ENCODE measurements around the gene ARHGAP44. TPM values are rescaled to one million over a fixed set of nuclear protein-coding genes. Genes with fewer than 3 reads are reported as not detected.
A peak's percentile ranks its signal among the peaks of the same experiment; 100 is the strongest.

Gene ARHGAP44
- total and polyA plus RNA-seq, 2 of the 13 experiments (the other 11 are each of a cell fraction or from before 2014, with no cell fraction given): 0.79 to 3.1 TPM

DNA sequence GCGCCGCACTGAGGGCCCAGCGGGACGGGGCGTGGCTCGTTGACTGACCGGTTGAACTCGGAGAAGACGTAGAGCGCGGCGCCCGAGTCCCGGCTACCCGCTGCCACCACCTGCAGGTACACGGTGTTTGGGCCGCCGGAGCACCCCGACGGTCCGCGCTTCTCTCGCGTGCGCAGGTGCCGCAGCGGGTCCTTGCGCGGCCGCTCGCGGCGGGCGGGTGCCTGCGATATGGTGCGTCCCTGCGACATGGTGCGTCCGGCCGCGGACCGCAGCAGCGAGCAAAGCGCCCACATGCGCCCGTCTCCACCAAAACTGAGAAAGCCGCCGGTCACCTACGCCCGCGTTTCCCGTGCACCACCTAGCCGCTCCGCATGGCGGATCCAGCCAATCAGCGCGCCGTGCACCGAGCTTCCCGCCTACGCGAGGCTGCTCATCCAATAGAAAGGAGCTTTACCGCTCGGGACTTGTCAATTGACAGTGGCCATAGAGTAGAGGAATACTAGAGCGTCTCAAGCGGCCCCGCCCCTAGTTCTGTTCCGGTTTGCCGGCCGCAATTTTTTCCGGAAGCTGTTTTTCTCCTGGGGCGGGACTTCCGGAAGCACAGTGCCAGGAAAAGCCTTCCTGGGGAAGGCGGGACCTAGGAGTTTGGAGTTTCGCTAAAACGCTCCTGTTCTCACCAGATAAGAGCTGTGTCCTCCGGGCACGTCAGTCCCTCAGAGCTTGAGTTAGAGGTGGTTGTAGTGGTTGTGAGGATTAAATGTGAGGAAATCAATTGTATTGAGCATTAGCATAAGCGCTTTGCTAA, 228.6 kb downstream of the ARHGAP44 start, which contains the start of gene ELAC2 (continued):
- no peak for TF ChIP-seq ZFYVE20 (CRISPR knock-in tag; IDR thresholded peaks at IDR 0.05; ENCODE audit: borderline replicate concordance, low read depth)
- peak; percentile 44 for TF ChIP-seq SALL1 (CRISPR knock-in tag; IDR thresholded peaks at IDR 0.05)
- TF ChIP-seq ZZZ3 (CRISPR knock-in tag; IDR thresholded peaks at IDR 0.05; ENCODE audit: borderline replicate concordance): peak; percentile 48; the same call in 1 of the 2 replicates
- TF ChIP-seq CBX2 (IDR thresholded peaks at IDR 0.05; ENCODE audit: low read depth, low read length): no peak
- TF ChIP-seq CBX2 (CRISPR knock-in tag; IDR thresholded peaks at IDR 0.05; ENCODE audit: low read depth): no peak
- TF ChIP-seq MTF2 (CRISPR knock-in tag; IDR thresholded peaks at IDR 0.05; ENCODE audit: borderline replicate concordance): no peak
- no peak for TF ChIP-seq SP1 (IDR thresholded peaks at IDR 0.05)
- TF ChIP-seq SP1 (CRISPR knock-in tag; IDR thresholded peaks at IDR 0.05): peak; percentile 81
- TF ChIP-seq SRF (IDR thresholded peaks at IDR 0.05; ENCODE audit: low read depth, low read length): no peak
- no peak for TF ChIP-seq ZNF160 (CRISPR knock-in tag; IDR thresholded peaks at IDR 0.05)
- TF ChIP-seq NPAS2 (CRISPR knock-in tag; IDR thresholded peaks at IDR 0.05; ENCODE audit: borderline replicate concordance): no peak
- no peak for TF ChIP-seq ZNF3 (CRISPR knock-in tag; IDR thresholded peaks at IDR 0.05)
- TF ChIP-seq ZNF615 (CRISPR knock-in tag; IDR thresholded peaks at IDR 0.05; ENCODE audit: borderline replicate concordance): no peak
- TF ChIP-seq ZNF678 (CRISPR knock-in tag; IDR thresholded peaks at IDR 0.05): no peak
- no peak for TF ChIP-seq JUND (CRISPR knock-in tag; IDR thresholded peaks at IDR 0.05)
- no peak for TF ChIP-seq HES4 (CRISPR knock-in tag; IDR thresholded peaks at IDR 0.05; ENCODE audit: borderline replicate concordance)
- TF ChIP-seq NRL (CRISPR knock-in tag; IDR thresholded peaks at IDR 0.05; ENCODE audit: borderline replicate concordance): peak; percentile 59; the same call in 1 of the 2 replicates
- no peak for TF ChIP-seq JARID2 (CRISPR knock-in tag; IDR thresholded peaks at IDR 0.05; ENCODE audit: insufficient replicate concordance)
- TF ChIP-seq, protein P1, sequence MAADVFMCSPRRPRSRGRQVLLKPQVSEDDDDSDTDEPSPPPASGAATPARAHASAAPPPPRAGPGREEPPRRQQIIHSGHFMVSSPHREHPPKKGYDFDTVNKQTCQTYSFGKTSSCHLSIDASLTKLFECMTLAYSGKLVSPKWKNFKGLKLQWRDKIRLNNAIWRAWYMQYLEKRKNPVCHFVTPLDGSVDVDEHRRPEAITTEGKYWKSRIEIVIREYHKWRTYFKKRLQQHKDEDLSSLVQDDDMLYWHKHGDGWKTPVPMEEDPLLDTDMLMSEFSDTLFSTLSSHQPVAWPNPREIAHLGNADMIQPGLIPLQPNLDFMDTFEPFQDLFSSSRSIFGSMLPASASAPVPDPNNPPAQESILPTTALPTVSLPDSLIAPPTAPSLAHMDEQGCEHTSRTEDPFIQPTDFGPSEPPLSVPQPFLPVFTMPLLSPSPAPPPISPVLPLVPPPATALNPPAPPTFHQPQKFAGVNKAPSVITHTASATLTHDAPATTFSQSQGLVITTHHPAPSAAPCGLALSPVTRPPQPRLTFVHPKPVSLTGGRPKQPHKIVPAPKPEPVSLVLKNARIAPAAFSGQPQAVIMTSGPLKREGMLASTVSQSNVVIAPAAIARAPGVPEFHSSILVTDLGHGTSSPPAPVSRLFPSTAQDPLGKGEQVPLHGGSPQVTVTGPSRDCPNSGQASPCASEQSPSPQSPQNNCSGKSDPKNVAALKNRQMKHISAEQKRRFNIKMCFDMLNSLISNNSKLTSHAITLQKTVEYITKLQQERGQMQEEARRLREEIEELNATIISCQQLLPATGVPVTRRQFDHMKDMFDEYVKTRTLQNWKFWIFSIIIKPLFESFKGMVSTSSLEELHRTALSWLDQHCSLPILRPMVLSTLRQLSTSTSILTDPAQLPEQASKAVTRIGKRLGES (CRISPR knock-in tag; IDR thresholded peaks at IDR 0.05; ENCODE audit: borderline replicate concordance): no peak
- TF ChIP-seq ZNF121 (CRISPR knock-in tag; IDR thresholded peaks at IDR 0.05): no peak
- TF ChIP-seq GABPB1 (CRISPR knock-in tag; IDR thresholded peaks at IDR 0.05): peak; percentile 94
- TF ChIP-seq ZNF337 (CRISPR knock-in tag; IDR thresholded peaks at IDR 0.05; ENCODE audit: borderline replicate concordance, low read depth): no peak

Measured in HepG2 (cell line).